Epithelial cell of esophagus (primary cell): ENCODE data around the gene POLE4.

Experiments used
- DNase-seq: peaks from one replicate; pipeline ENCODE4 v3.0.0; 2010; ENCODE audit warnings: low read depth
- H3K4me3 ChIP-seq: 2 replicates; pipeline ENCODE4 v1.5.1; 2011; ENCODE audit warnings: mild to moderate bottlenecking, low read length, control low read depth
- CTCF ChIP-seq: IDR thresholded peaks from 2 replicates; pipeline ENCODE4 v1.5.1; 2011; ENCODE audit warnings: low read depth, mild to moderate bottlenecking, low read length, control low read depth, inconsistent platforms; ENCODE audit not compliant: insufficient read depth; ENCODE audit errors: missing control alignments

POLE4 gene

GRCh38 chr2:74939919-74940812 lies 18.3 kb upstream of the POLE4 start:
- no peak for DNase-seq
- TF ChIP-seq CTCF: no peak
- H3K4me3 ChIP-seq: no peak overlapping the region

GRCh38 chr2:74941284-74941683 lies 17.2 kb upstream of the POLE4 start:
- no peak for DNase-seq
- TF ChIP-seq CTCF: no peak
- no peak overlapping the region for H3K4me3 ChIP-seq

DNA sequence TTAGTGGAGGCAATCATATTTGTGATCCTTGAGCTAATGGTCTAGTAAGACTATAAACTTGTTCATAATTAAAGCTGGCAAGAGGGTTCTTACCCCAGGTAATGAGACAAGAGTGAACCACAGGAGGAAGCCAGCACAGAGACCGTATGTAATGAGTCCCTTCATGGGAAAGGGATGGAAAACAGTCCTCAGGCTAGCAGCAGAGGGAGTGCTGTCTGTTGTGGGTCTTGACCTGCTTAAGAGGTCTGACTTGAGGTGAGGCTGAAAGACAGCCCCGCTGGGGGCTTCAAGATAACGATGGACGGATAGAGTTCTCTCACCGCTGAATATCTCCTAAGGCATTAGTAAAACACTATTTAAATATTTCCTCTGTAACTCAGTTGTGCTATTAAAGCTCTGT lies 16.2 kb upstream of the POLE4 start:
- H3K4me3 ChIP-seq: no peak overlapping the region
- TF ChIP-seq CTCF: no peak

GRCh38 chr2:74944987-74945787 lies 13.3 kb upstream of the POLE4 start:
- no peak for TF ChIP-seq CTCF
- no peak overlapping the region for H3K4me3 ChIP-seq
- no peak for DNase-seq

More for the DNA sequence above, 16.2 kb upstream of the POLE4 start:
- no peak for DNase-seq

- no peak for DNase-seq
Observed at GRCh38 chr2:74945788-74946331, 12.6 kb upstream of the POLE4 start.

DNA sequence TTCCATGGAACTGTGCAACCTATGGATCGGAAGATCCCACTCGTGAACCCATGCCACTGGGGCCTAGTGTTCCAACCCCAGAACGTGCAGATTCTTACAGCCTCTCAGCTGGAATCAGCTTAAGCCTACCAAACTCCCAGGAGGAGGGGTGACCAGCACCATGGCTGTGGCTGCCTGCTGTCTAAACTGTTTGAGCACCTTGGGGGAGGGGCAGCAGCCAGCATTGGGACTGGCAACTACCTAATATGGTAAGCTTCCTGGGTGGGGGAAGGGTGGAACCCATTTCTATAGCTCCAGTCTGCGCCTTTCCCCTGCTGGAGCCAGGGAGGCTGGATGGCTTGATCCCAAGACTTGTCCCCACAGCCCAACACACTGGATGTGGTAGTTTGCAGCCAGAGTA lies 10.7 kb upstream of the POLE4 start:
- TF ChIP-seq CTCF: no peak
- H3K4me3 ChIP-seq: no peak overlapping the region

More at GRCh38 chr2:74945788-74946331, 12.6 kb upstream of the POLE4 start:
- no peak overlapping the region for H3K4me3 ChIP-seq
- TF ChIP-seq CTCF: no peak

More for the DNA sequence above, 10.7 kb upstream of the POLE4 start:
- DNase-seq: no peak
